Measurements from ENCODE around the gene CALML3.
"Not testable (repeated sequence)": the region's sequence is repeated elsewhere in the genome, so short reads cannot be mapped to it uniquely, and the experiment has no call there.

The CALML3 gene

GRCh38 chr10:5524641-5525560, at the start of gene CALML3:
Gene CALML3, plus strand, starts transcription at chr10:5524961. Its CDS starts 125 bp downstream, at chr10:5525086.
- DNase-seq (ENCODE audit: low read depth) = peak; percentile 70
- TF ChIP-seq CTCF (IDR thresholded peaks at IDR 0.05; ENCODE audit: insufficient read depth, low read depth, low read length, missing control alignments) = no peak
- no peak within 1 kb of the TSS for H3K4me3 ChIP-seq (ENCODE audit: low read length)

- not testable (repeated sequence) for DNase-seq (ENCODE audit: low read depth); H3K4me3 ChIP-seq (ENCODE audit: low read length)
Measured at GRCh38 chr10:5475088-5475487, 49.7 kb upstream of the CALML3 start.

- H3K4me3 ChIP-seq (ENCODE audit: low read length); DNase-seq (ENCODE audit: low read depth): not testable (repeated sequence)
Measured at GRCh38 chr10:5475974-5476807, 48.6 kb upstream of the CALML3 start.

- TF ChIP-seq CTCF (IDR thresholded peaks at IDR 0.05; ENCODE audit: insufficient read depth, low read depth, low read length, missing control alignments) = no peak
- no peak for DNase-seq (ENCODE audit: low read depth)
- no peak overlapping the region for H3K4me3 ChIP-seq (ENCODE audit: low read length)
Measured at GRCh38 chr10:5476918-5477525, 47.7 kb upstream of the CALML3 start.

GRCh38 chr10:5477948-5478693, 46.6 kb upstream of the CALML3 start:
- no peak for DNase-seq (ENCODE audit: low read depth)
- H3K4me3 ChIP-seq (ENCODE audit: low read length) = no peak overlapping the region
- TF ChIP-seq CTCF (IDR thresholded peaks at IDR 0.05; ENCODE audit: insufficient read depth, low read depth, low read length, missing control alignments) = no peak

- TF ChIP-seq CTCF (IDR thresholded peaks at IDR 0.05; ENCODE audit: insufficient read depth, low read depth, low read length, missing control alignments) = no peak
- no peak for DNase-seq (ENCODE audit: low read depth)
- no peak overlapping the region for H3K4me3 ChIP-seq (ENCODE audit: low read length)
Measured at GRCh38 chr10:5478694-5479305, 46.0 kb upstream of the CALML3 start.

GRCh38 chr10:5479481-5480161, 45.1 kb upstream of the CALML3 start:
- H3K4me3 ChIP-seq (ENCODE audit: low read length) = no peak overlapping the region
- no peak for DNase-seq (ENCODE audit: low read depth)
- no peak for TF ChIP-seq CTCF (IDR thresholded peaks at IDR 0.05; ENCODE audit: insufficient read depth, low read depth, low read length, missing control alignments)
